CMK (cell line): ENCODE data around the gene FAM228B.

Experiments used
- DNase-seq: peaks from one replicate; pipeline ENCODE4 v3.0.0-alpha.2; 2010; ENCODE audit warnings: low read depth

Gene FAM228B

GRCh38 chr2:24204505-24204904, 81.2 kb downstream of the FAM228B start:
- no peak for DNase-seq

GRCh38 chr2:24205131-24205530, 81.9 kb downstream of the FAM228B start:
- no peak for DNase-seq

GRCh38 chr2:24206242-24206641, 83.0 kb downstream of the FAM228B start:
- no peak for DNase-seq

- no peak for DNase-seq
Measured at GRCh38 chr2:24206714-24207113, 83.4 kb downstream of the FAM228B start.

GRCh38 chr2:24207359-24207758, 84.1 kb downstream of the FAM228B start:
- no peak for DNase-seq

GRCh38 chr2:24208490-24208889, 85.2 kb downstream of the FAM228B start:
- no peak for DNase-seq

- no peak for DNase-seq
Measured at GRCh38 chr2:24209389-24210105, 86.3 kb downstream of the FAM228B start.

- DNase-seq: no peak
Measured at GRCh38 chr2:24210106-24210455, 86.8 kb downstream of the FAM228B start.

GRCh38 chr2:24210723-24211122, 87.5 kb downstream of the FAM228B start:
- DNase-seq: no peak

- DNase-seq: no peak
Measured at GRCh38 chr2:24211408-24211807, 88.1 kb downstream of the FAM228B start.

- no peak for DNase-seq
Measured at GRCh38 chr2:24214880-24215279, 91.6 kb downstream of the FAM228B start.
